Measurements from ENCODE around the gene SIRPA. TPM values are rescaled to one million over a fixed set of nuclear protein-coding genes. Genes with fewer than 3 reads are reported as not detected.

SIRPA gene
- total and polyA plus RNA-seq, 2 of the 8 experiments (the other 6 are each of a cell fraction or from before 2014, with no cell fraction given) = 3.9 to 4.3 TPM

GRCh38 chr20:1944345-1945091 is 49.3 kb downstream of the SIRPA start:
- TF ChIP-seq TEAD4 (IDR thresholded peaks at IDR 0.05; ENCODE audit: low read depth, low read length) (no peak), BRCA1 (IDR thresholded peaks at IDR 0.05; ENCODE audit: low read depth, low read length) (no peak), CTCF (IDR thresholded peaks at IDR 0.05; ENCODE audit: control extremely low read depth in 1 of 3, insufficient read depth in 1 of 3, low read depth in 1 of 3, low read length in 3 of 3) (peak in 2 of 3 experiments; percentile 16 to 18; a peak in 1 of 4 replicates), RAD21 (IDR thresholded peaks at IDR 0.05 in 1 of 2, conservative IDR thresholded peaks at IDR 0.05 in 1 of 2; ENCODE audit: low read depth in 2 of 2, low read length in 2 of 2) (peak in 1 of 2 experiments; percentile 15; a peak in 1 of 4 replicates), KDM5A (IDR thresholded peaks at IDR 0.05; ENCODE audit: low read length) (no peak)
- DNase-seq (ENCODE audit: low read depth in 1 of 2, low spot score in 2 of 2) (no peak), FAIRE-seq (no peak)
- H3K4ac ChIP-seq (replicated peaks; ENCODE audit: insufficient read length, low read depth, low read length) = no peak overlapping the region
- H3K27ac ChIP-seq (ENCODE audit: low read depth, low read length) = no peak overlapping the region
- H3K36me3 ChIP-seq (ENCODE audit: control insufficient read depth in 2 of 4, insufficient read depth in 4 of 4, low read length in 3 of 4) = no peaks in the 10 kb centered on the region
- no peak overlapping the region for H4K8ac ChIP-seq (ENCODE audit: extremely low read depth, insufficient read depth, low read length)
- no peak overlapping the region for H2AFZ ChIP-seq (ENCODE audit: low read length)
- WGBS, 2 experiments (ENCODE audit: extremely low coverage in 1 of 2, insufficient coverage in 1 of 2, insufficient read length in 1 of 2, insufficient replicate concordance in 2 of 2, low coverage in 1 of 2, low lambda C conversion rate in 2 of 2, missing lambda C conversion rate in 1 of 2) = 86 to 100% methylated on average over 1 to 6 of the region's 6 CpGs
- H3K56ac ChIP-seq (replicated peaks; ENCODE audit: insufficient read length, low read depth, low read length) = no peak overlapping the region
- peak overlapping the region; percentile 89; the same call in 1 of the 2 replicates for H2BK12ac ChIP-seq (ENCODE audit: low read depth, low read length)
- H4K5ac ChIP-seq (ENCODE audit: insufficient read length, low read depth, low read length) = no peak overlapping the region
- POLR2A ChIA-PET (ENCODE audit: partially characterized antibody) = no interaction called here
- no peak overlapping the region for H2BK120ac ChIP-seq (replicated peaks; ENCODE audit: low read depth, low read length)
- no peaks in the 10 kb centered on the region for H3K9me3 ChIP-seq (ENCODE audit: insufficient read depth in 2 of 2, low read depth in 1 of 2, low read length in 1 of 2)
- H3K79me2 ChIP-seq (ENCODE audit: control insufficient read depth in 1 of 2, insufficient read depth in 2 of 2, low read length in 2 of 2) = no peaks in the 10 kb centered on the region
- no peak overlapping the region for H2BK5ac ChIP-seq (ENCODE audit: low read depth, low read length)
- no peak overlapping the region for H3K14ac ChIP-seq (ENCODE audit: insufficient read length)
- peaks cover 4% of the 10 kb centered on the region; the same call in 1 of the 2 replicates for H3K23me2 ChIP-seq (ENCODE audit: low read depth, low read length)
- no peaks in the 10 kb centered on the region for H3K79me1 ChIP-seq (ENCODE audit: low read depth, low read length)
- peak overlapping the region; percentile 24; the same call in 1 of the 2 replicates for H3K18ac ChIP-seq (ENCODE audit: extremely low read depth, low read length)
- no peaks in the 10 kb centered on the region for H4K20me1 ChIP-seq (replicated peaks in 1 of 2; ENCODE audit: control insufficient read depth in 1 of 2, insufficient read depth in 2 of 2, low read length in 2 of 2)
- no peak overlapping the region; the same call in 1 of the 2 replicates for H2AK5ac ChIP-seq (ENCODE audit: low read depth, low read length)
- H2BK15ac ChIP-seq (ENCODE audit: low read length) = peak overlapping the region; percentile 61
- no peak overlapping the region; the same call in 1 of the 2 replicates for H2BK20ac ChIP-seq (ENCODE audit: low read length)
- no peak overlapping the region for H3K9ac ChIP-seq (replicated peaks in 1 of 4; ENCODE audit: extremely low read depth in 1 of 4, low read depth in 3 of 4, low read length in 3 of 4)
- H3K4me1 ChIP-seq (replicated peaks in 1 of 4; ENCODE audit: control insufficient read depth in 3 of 4, insufficient read depth in 4 of 4, low read length in 3 of 4) = peaks cover 0 to 15% (median 9%) of the 10 kb centered on the region in 4 experiments; a peak in 6 of 7 replicates
- H3K27me3 ChIP-seq (replicated peaks in 1 of 4; ENCODE audit: control insufficient read depth in 3 of 4, extremely low read depth in 1 of 4, insufficient read depth in 3 of 4, low read length in 3 of 4) = peaks cover 0 to 31% (median 16%) of the 10 kb centered on the region in 4 experiments; a peak in 6 of 7 replicates
- H3K4me3 ChIP-seq (ENCODE audit: extremely low read depth in 1 of 4, insufficient read depth in 2 of 4, low read depth in 3 of 4, low read length in 4 of 4) = no peak overlapping the region
- no peak overlapping the region for H3K23ac ChIP-seq (ENCODE audit: insufficient read length)
- CTCF ChIA-PET (ENCODE audit: partially characterized antibody) = interaction anchor here (1.1 to 1.4 kb wide), 2 partner anchors 21 to 142 kb away, joined by 3 read pairs; no protein-coding TSS in a partner anchor
- no peak overlapping the region for H4K91ac ChIP-seq (replicated peaks; ENCODE audit: insufficient read length, low read length)
- H3K4me2 ChIP-seq (ENCODE audit: insufficient read depth in 1 of 2, low read depth in 2 of 2, low read length in 2 of 2) = no peak overlapping the region
